Nephron (organoid): ENCODE results near the gene TOR3A.
"Not testable (repeated sequence)": the region's sequence is repeated elsewhere in the genome, so short reads cannot be mapped to it uniquely, and the experiment has no call there.

ENCODE experiments used
- H3K27ac Mint-ChIP-seq, 3 experiments: 2 replicates each; pipeline ENCODE4 v1.8.0; 2020; ENCODE audit warnings: mixed read lengths in 3 of 3, mild to moderate bottlenecking in 2 of 3, moderate library complexity in 1 of 3
- H3K27me3 Mint-ChIP-seq: 2 replicates; pipeline ENCODE4 v1.8.0; 2021; ENCODE audit warnings: low read depth, mild to moderate bottlenecking, moderate library complexity, mixed read lengths
- H3K36me3 Mint-ChIP-seq: 2 replicates; pipeline ENCODE4 v1.8.0; 2020; ENCODE audit warnings: low read depth, mixed read lengths
- H3K4me1 Mint-ChIP-seq: 2 replicates; pipeline ENCODE4 v1.8.0; 2020; ENCODE audit warnings: mixed read lengths
- H3K4me3 Mint-ChIP-seq, 3 experiments: 2 replicates each; pipeline ENCODE4 v1.8.0; 2020; ENCODE audit warnings: mild to moderate bottlenecking in 3 of 3, mixed read lengths in 3 of 3, moderate library complexity in 2 of 3
- H3K9me3 Mint-ChIP-seq: 2 replicates; pipeline ENCODE4 v1.8.0; 2020; ENCODE audit warnings: mixed read lengths
- CTCF ChIP-seq, 3 experiments: fragments of 200-600 bp; sonication (generic); IDR thresholded peaks; one replicate each; pipeline ENCODE4 v1.5.0; 2021; ENCODE audit warnings: antibody characterized with exemption in 3 of 3; ENCODE audit not compliant: unreplicated experiment in 3 of 3

The TOR3A gene

GRCh38 chr1:179129702-179130473 lies 48.0 kb downstream of the TOR3A start:
- peak overlapping the region; percentile 10 to 40 (median 14) for H3K27ac Mint-ChIP-seq
- H3K9me3 Mint-ChIP-seq = no peaks in the 10 kb centered on the region
- H3K4me3 Mint-ChIP-seq = no peak overlapping the region
- no peaks in the 10 kb centered on the region for H3K27me3 Mint-ChIP-seq
- no peak for TF ChIP-seq CTCF (IDR thresholded peaks at IDR 0.05; ENCODE audit: unreplicated experiment in 3 of 3)
- H3K4me1 Mint-ChIP-seq = peaks cover 5% of the 10 kb centered on the region
- H3K36me3 Mint-ChIP-seq = peaks cover 27% of the 10 kb centered on the region

- not testable (repeated sequence) for H3K27me3 Mint-ChIP-seq, H3K4me1 Mint-ChIP-seq, H3K27ac Mint-ChIP-seq, H3K9me3 Mint-ChIP-seq, H3K4me3 Mint-ChIP-seq
- H3K36me3 Mint-ChIP-seq = peaks cover 34% of the 10 kb centered on the region
These were observed 53.3 kb downstream of the TOR3A start for GRCh38 chr1:179135168-179135567.

GRCh38 chr1:179135707-179136106 lies 53.8 kb downstream of the TOR3A start:
- peaks cover 34% of the 10 kb centered on the region for H3K36me3 Mint-ChIP-seq
- H3K9me3 Mint-ChIP-seq, H3K4me1 Mint-ChIP-seq, H3K4me3 Mint-ChIP-seq, H3K27me3 Mint-ChIP-seq, H3K27ac Mint-ChIP-seq: not testable (repeated sequence)

GRCh38 chr1:179137617-179138255 lies 55.9 kb downstream of the TOR3A start:
- TF ChIP-seq CTCF (IDR thresholded peaks at IDR 0.05; ENCODE audit: unreplicated experiment in 3 of 3) = no peak
- H3K9me3 Mint-ChIP-seq = peaks cover 5% of the 10 kb centered on the region
- peaks cover 20% of the 10 kb centered on the region for H3K4me1 Mint-ChIP-seq
- no peak overlapping the region for H3K4me3 Mint-ChIP-seq
- H3K36me3 Mint-ChIP-seq = peaks cover 40% of the 10 kb centered on the region
- no peak overlapping the region for H3K27ac Mint-ChIP-seq
- H3K27me3 Mint-ChIP-seq = no peaks in the 10 kb centered on the region

- H3K27me3 Mint-ChIP-seq, H3K9me3 Mint-ChIP-seq, H3K27ac Mint-ChIP-seq, H3K4me3 Mint-ChIP-seq: not testable (repeated sequence)
- H3K4me1 Mint-ChIP-seq = peaks cover 23% of the 10 kb centered on the region
- H3K36me3 Mint-ChIP-seq = peaks cover 34% of the 10 kb centered on the region
These were observed 56.9 kb downstream of the TOR3A start for GRCh38 chr1:179138755-179139154.

- peak overlapping the region in 2 of 3 experiments; percentile 14 to 53 for H3K4me3 Mint-ChIP-seq
- peaks cover 37% of the 10 kb centered on the region for H3K36me3 Mint-ChIP-seq
- H3K27ac Mint-ChIP-seq = peak overlapping the region; percentile 65 to 75 (median 66)
- peaks cover 7% of the 10 kb centered on the region for H3K9me3 Mint-ChIP-seq
- no peaks in the 10 kb centered on the region for H3K27me3 Mint-ChIP-seq
- TF ChIP-seq CTCF (IDR thresholded peaks at IDR 0.05; ENCODE audit: unreplicated experiment in 3 of 3) = no peak
- H3K4me1 Mint-ChIP-seq = peaks cover 23% of the 10 kb centered on the region
These were observed 59.9 kb downstream of the TOR3A start for GRCh38 chr1:179141592-179142251.

GRCh38 chr1:179142889-179143299 lies 61.0 kb downstream of the TOR3A start:
- H3K36me3 Mint-ChIP-seq = peaks cover 43% of the 10 kb centered on the region
- no peaks in the 10 kb centered on the region for H3K27me3 Mint-ChIP-seq
- no peak for TF ChIP-seq CTCF (IDR thresholded peaks at IDR 0.05; ENCODE audit: unreplicated experiment in 3 of 3)
- peak overlapping the region in 2 of 3 experiments; percentile 52 to 71 for H3K4me3 Mint-ChIP-seq
- H3K27ac Mint-ChIP-seq = peak overlapping the region; percentile 42 to 66 (median 44)
- peaks cover 23% of the 10 kb centered on the region for H3K4me1 Mint-ChIP-seq
- H3K9me3 Mint-ChIP-seq = peaks cover 7% of the 10 kb centered on the region
